Measurements from ENCODE around the gene CPN2.

CPN2 gene

GRCh38 chr3:194305356-194306108, 45.6 kb downstream of the CPN2 start:
- Histone ChIP-seq H3K4me3 (IDR thresholded peaks at IDR 0.05; ENCODE audit: insufficient read depth, low read depth, low read length) (peak overlapping the region; percentile 31), H2AFZ (ENCODE audit: low read depth) (peak overlapping the region; percentile 39; the same call in 1 of the 2 replicates), H3K27ac (peak overlapping the region; percentile 91), H3K27me3 (ENCODE audit: insufficient read depth, low read depth) (no peaks in the 10 kb centered on the region), H4K20me1 (ENCODE audit: insufficient read depth) (no peaks in the 10 kb centered on the region), H3K9ac (peak overlapping the region; percentile 53; the same call in 1 of the 2 replicates), H3K4me2 (peak overlapping the region; percentile 98), H3K4me1 (ENCODE audit: low read depth, poor library complexity, severe bottlenecking) (peaks cover 56% of the 10 kb centered on the region), H3K36me3 (ENCODE audit: insufficient read depth) (no peaks in the 10 kb centered on the region), H3K79me2 (ENCODE audit: insufficient read depth, low read depth) (no peaks in the 10 kb centered on the region)
- no peak for TF ChIP-seq CTCF (conservative IDR thresholded peaks at IDR 0.05; ENCODE audit: low read depth, low read length)

GRCh38 chr3:194304186-194304917, 46.8 kb downstream of the CPN2 start:
- Histone ChIP-seq H3K27ac (no peak overlapping the region), H3K4me3 (IDR thresholded peaks at IDR 0.05; ENCODE audit: insufficient read depth, low read depth, low read length) (no peak overlapping the region), H3K36me3 (ENCODE audit: insufficient read depth) (no peaks in the 10 kb centered on the region), H3K79me2 (ENCODE audit: insufficient read depth, low read depth) (no peaks in the 10 kb centered on the region), H2AFZ (ENCODE audit: low read depth) (no peak overlapping the region), H3K27me3 (ENCODE audit: insufficient read depth, low read depth) (no peaks in the 10 kb centered on the region), H3K4me1 (ENCODE audit: low read depth, poor library complexity, severe bottlenecking) (peaks cover 52% of the 10 kb centered on the region), H3K4me2 (no peak overlapping the region), H4K20me1 (ENCODE audit: insufficient read depth) (no peaks in the 10 kb centered on the region), H3K9ac (no peak overlapping the region)
- TF ChIP-seq CTCF (conservative IDR thresholded peaks at IDR 0.05; ENCODE audit: low read depth, low read length) = no peak

- Histone ChIP-seq H3K4me3 (IDR thresholded peaks at IDR 0.05; ENCODE audit: insufficient read depth, low read depth, low read length) (no peak overlapping the region), H2AFZ (ENCODE audit: low read depth) (no peak overlapping the region), H3K36me3 (ENCODE audit: insufficient read depth) (no peaks in the 10 kb centered on the region), H3K27ac (no peak overlapping the region), H3K27me3 (ENCODE audit: insufficient read depth, low read depth) (no peaks in the 10 kb centered on the region), H3K79me2 (ENCODE audit: insufficient read depth, low read depth) (no peaks in the 10 kb centered on the region), H3K9ac (no peak overlapping the region), H3K4me2 (no peak overlapping the region), H3K4me1 (ENCODE audit: low read depth, poor library complexity, severe bottlenecking) (peaks cover 46% of the 10 kb centered on the region), H4K20me1 (ENCODE audit: insufficient read depth) (no peaks in the 10 kb centered on the region)
- TF ChIP-seq CTCF (conservative IDR thresholded peaks at IDR 0.05; ENCODE audit: low read depth, low read length) = no peak
Observed at GRCh38 chr3:194303749-194304148, 47.4 kb downstream of the CPN2 start.

GRCh38 chr3:194301730-194302129, 49.4 kb downstream of the CPN2 start:
- H3K4me1 ChIP-seq (ENCODE audit: low read depth, poor library complexity, severe bottlenecking) = peaks cover 27% of the 10 kb centered on the region
- H3K27me3 ChIP-seq (ENCODE audit: insufficient read depth, low read depth) = no peaks in the 10 kb centered on the region
- no peak for TF ChIP-seq CTCF (conservative IDR thresholded peaks at IDR 0.05; ENCODE audit: low read depth, low read length)
- no peaks in the 10 kb centered on the region for H3K79me2 ChIP-seq (ENCODE audit: insufficient read depth, low read depth)
- no peak overlapping the region for H3K4me3 ChIP-seq (IDR thresholded peaks at IDR 0.05; ENCODE audit: insufficient read depth, low read depth, low read length)
- no peak overlapping the region for H3K9ac ChIP-seq
- H2AFZ ChIP-seq (ENCODE audit: low read depth) = no peak overlapping the region
- no peak overlapping the region for H3K27ac ChIP-seq
- no peaks in the 10 kb centered on the region for H3K36me3 ChIP-seq (ENCODE audit: insufficient read depth)
- H3K4me2 ChIP-seq = no peak overlapping the region
- H4K20me1 ChIP-seq (ENCODE audit: insufficient read depth) = no peaks in the 10 kb centered on the region
